ENCODE results near the gene ADM5. TPM values are rescaled to one million over a fixed set of nuclear protein-coding genes. Genes with fewer than 3 reads are reported as not detected.
"Not testable (repeated sequence)": the region's sequence is repeated elsewhere in the genome, so short reads cannot be mapped to it uniquely, and the experiment has no call there.

The ADM5 gene
- total RNA-seq, 6 donors from 2014 or later = 0.55 to 3.0 (median 1.5) TPM; not detected in 1

DNA sequence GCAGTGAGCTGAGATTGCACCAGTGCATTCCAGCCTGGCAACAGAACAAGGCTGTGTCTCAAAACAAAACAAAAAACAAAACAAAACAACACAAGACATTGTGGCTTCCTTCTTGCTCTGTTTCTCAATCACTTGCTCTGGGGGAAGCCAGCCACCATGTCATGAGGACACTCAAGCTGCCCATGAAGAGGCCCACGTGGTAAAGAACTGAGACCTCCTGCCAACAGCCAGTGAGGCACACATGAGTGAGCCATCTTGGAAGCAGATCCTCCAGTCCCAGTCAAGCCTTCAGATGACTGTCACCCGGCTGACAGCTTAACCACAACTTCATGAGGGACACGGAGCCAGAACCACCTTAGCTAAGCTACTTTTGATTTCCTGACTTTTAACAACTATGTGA, 26.8 kb downstream of the ADM5 start:
- H3K4me1 ChIP-seq = peaks cover 0 to 3% (median 1%) of the 10 kb centered on the region in 4 donors
- ATAC-seq (ENCODE audit: low FRiP score in 2 of 2) = no peak

DNA sequence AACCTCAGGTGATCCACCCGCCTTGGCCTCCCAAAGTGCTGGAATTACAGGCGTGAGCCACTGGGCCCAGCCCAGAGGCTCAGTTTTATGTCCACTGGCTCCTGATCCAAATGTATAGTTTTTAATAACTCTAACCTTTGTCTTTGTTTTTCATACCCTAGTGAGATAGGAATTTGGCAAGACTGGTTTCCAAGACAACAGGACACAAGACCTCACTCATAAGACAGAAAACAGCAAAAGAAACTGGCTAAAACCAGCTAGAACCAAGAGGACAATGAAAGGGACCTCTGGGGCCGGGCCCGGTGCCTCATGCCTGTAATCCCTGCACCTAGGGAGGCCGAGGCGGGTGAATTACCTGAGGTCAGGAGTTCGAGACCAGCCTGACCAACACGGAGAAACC, 29.1 kb downstream of the ADM5 start:
- TF ChIP-seq POLR2A (IDR thresholded peaks at IDR 0.05) (no peak), EP300 (IDR thresholded peaks at IDR 0.05) (no peak), POLR2AphosphoS5 (IDR thresholded peaks at IDR 0.05) (no peak)
- TF ChIP-seq, protein P1, sequence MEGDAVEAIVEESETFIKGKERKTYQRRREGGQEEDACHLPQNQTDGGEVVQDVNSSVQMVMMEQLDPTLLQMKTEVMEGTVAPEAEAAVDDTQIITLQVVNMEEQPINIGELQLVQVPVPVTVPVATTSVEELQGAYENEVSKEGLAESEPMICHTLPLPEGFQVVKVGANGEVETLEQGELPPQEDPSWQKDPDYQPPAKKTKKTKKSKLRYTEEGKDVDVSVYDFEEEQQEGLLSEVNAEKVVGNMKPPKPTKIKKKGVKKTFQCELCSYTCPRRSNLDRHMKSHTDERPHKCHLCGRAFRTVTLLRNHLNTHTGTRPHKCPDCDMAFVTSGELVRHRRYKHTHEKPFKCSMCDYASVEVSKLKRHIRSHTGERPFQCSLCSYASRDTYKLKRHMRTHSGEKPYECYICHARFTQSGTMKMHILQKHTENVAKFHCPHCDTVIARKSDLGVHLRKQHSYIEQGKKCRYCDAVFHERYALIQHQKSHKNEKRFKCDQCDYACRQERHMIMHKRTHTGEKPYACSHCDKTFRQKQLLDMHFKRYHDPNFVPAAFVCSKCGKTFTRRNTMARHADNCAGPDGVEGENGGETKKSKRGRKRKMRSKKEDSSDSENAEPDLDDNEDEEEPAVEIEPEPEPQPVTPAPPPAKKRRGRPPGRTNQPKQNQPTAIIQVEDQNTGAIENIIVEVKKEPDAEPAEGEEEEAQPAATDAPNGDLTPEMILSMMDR (IDR thresholded peaks at IDR 0.05) = no peak
- no peaks in the 10 kb centered on the region for H3K9me3 ChIP-seq
- WGBS, 2 donors = 80 to 88% methylated on average over 8 of the region's 8 CpGs
- DNase-seq = no peak
- no peaks in the 10 kb centered on the region for H3K36me3 ChIP-seq
- peaks cover 0 to 3% (median 1%) of the 10 kb centered on the region in 4 donors for H3K4me1 ChIP-seq
- ATAC-seq (ENCODE audit: low FRiP score in 2 of 2) = no peak
- peak overlapping the region in 1 of 4 donors; percentile 44 for H3K4me3 ChIP-seq
- no peaks in the 10 kb centered on the region for H3K27me3 ChIP-seq
- H3K27ac ChIP-seq = peak overlapping the region in 1 of 4 donors; percentile 82

More for the DNA sequence above, 26.8 kb downstream of the ADM5 start:
- 59 to 62% methylated on average over 3 of the region's 3 CpGs for WGBS, 2 donors
- Histone ChIP-seq H3K4me3 (no peak overlapping the region), H3K27ac (no peak overlapping the region), H3K9me3 (no peaks in the 10 kb centered on the region), H3K36me3 (no peaks in the 10 kb centered on the region), H3K27me3 (no peaks in the 10 kb centered on the region)
- TF ChIP-seq POLR2A (IDR thresholded peaks at IDR 0.05) = no peak
- TF ChIP-seq, protein P1 (IDR thresholded peaks at IDR 0.05) = no peak
- TF ChIP-seq EP300 (IDR thresholded peaks at IDR 0.05) = no peak
- no peak for TF ChIP-seq POLR2AphosphoS5 (IDR thresholded peaks at IDR 0.05)
- no peak for DNase-seq

DNA sequence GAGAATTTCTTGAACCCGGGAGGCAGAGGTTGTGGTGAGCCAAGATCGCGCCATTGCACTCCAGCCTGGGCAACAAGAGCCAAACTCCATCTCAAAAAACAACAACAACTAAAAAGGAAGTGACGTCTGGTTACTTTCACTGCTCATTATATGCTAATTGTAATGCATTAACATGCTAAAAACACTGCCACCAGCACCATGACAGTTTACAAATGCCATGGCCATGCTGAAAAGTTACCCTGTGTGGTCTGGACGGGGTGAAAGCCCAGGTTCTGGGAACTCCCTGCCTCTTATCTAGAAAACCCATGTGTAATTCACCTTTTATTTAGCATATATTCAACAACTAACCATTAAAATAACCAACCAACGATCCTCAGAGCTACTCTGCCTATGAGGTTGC, 29.6 kb downstream of the ADM5 start:
- 84 to 94% methylated on average over 6 of the region's 6 CpGs for WGBS, 2 donors

DNA sequence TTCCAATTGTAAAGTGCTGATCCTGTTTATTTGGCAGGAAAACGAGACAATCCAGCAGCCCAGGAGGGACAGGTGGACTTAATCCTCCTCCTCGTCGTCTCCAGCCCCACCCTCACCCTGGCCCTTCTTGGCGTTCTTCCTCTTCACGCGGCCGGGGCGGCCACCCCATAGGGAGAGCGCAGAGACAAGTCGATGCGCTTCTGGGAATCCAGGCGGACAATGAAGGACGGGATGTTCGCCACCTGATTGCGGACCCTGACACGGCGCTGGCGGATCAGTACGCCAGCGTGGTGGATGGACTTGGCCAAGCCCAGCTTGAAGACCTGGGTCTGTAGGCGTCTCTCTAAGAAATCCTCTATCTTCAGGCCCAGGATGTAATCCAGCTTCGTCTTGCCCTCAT, 30.0 kb downstream of the ADM5 start:
- not testable (repeated sequence) for H3K4me1 ChIP-seq; H3K4me3 ChIP-seq; H3K9me3 ChIP-seq; H3K27me3 ChIP-seq; H3K36me3 ChIP-seq; ATAC-seq (ENCODE audit: low FRiP score in 2 of 2); H3K27ac ChIP-seq
- DNase-seq = peak in 1 of 2 donors; percentile 83
- WGBS, 2 donors = 85 to 89% methylated on average over 22 of the region's 22 CpGs

More for the DNA sequence above, 29.6 kb downstream of the ADM5 start:
- H3K27ac ChIP-seq = no peak overlapping the region
- peaks cover 0 to 3% (median 1%) of the 10 kb centered on the region in 4 donors for H3K4me1 ChIP-seq
- no peaks in the 10 kb centered on the region for H3K9me3 ChIP-seq
- ATAC-seq (ENCODE audit: low FRiP score in 2 of 2) = no peak
- no peaks in the 10 kb centered on the region for H3K36me3 ChIP-seq
- H3K4me3 ChIP-seq = no peak overlapping the region
- H3K27me3 ChIP-seq = no peaks in the 10 kb centered on the region
- TF ChIP-seq EP300 (IDR thresholded peaks at IDR 0.05) = no peak
- no peak for TF ChIP-seq POLR2AphosphoS5 (IDR thresholded peaks at IDR 0.05)
- TF ChIP-seq, protein P1 (IDR thresholded peaks at IDR 0.05) = no peak
- no peak for TF ChIP-seq POLR2A (IDR thresholded peaks at IDR 0.05)
- no peak for DNase-seq

DNA sequence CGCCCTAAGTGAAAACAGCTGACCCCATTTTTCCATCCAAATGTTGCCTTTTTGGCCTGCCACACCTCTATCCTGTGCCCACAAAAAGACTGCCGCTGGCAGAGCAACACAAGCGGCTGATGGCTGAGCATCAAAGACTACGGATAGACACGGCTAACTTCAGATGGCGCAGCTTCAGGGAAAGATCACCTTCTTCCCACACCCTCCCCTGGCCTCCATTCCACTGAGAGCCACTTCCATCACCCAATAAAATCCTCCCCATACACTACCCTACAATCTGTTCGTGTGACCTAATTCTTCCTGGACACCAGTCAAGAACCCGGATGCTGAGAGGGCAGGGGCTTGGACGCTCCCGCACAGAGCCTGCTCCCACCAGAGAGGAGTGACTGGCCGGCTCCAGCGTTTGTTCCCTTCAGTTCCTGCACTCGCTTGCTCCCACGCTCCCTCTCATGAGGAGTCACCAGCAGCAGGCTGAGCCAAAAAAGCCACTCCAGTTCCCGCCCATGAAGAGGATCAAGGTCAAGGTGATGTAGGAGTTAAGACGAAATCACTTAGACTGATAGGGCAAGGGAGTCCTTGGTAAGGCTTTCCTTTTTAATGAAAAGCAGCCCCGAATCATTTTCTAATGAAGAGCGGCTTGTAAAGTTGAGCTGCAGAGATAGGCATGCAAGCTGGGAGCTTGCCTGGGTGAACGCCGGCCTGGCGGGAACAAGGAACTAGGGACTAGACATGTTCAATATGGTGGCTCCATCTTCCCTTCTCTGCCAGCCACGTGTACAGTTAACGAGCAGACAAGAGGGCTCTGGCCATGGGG, 38.0 kb downstream of the ADM5 start:
- TF ChIP-seq EP300 (IDR thresholded peaks at IDR 0.05) = no peak
- no peak for TF ChIP-seq POLR2AphosphoS5 (IDR thresholded peaks at IDR 0.05)
- TF ChIP-seq, protein P1 (IDR thresholded peaks at IDR 0.05) = no peak
- no peak for TF ChIP-seq POLR2A (IDR thresholded peaks at IDR 0.05)
- 61 to 71% methylated on average over 23 of the region's 23 CpGs for WGBS, 2 donors
- no peaks in the 10 kb centered on the region for H3K4me1 ChIP-seq
- H3K36me3 ChIP-seq = no peaks in the 10 kb centered on the region
- no peaks in the 10 kb centered on the region for H3K9me3 ChIP-seq
- DNase-seq (no peak), ATAC-seq (ENCODE audit: low FRiP score in 2 of 2) (peak in 1 of 2 donors; percentile 85)
- no peak overlapping the region for H3K4me3 ChIP-seq
- peak overlapping the region in 3 of 4 donors; percentile 18 to 43 (median 40) for H3K27ac ChIP-seq
- no peaks in the 10 kb centered on the region for H3K27me3 ChIP-seq

All from upper lobe of left lung (tissue), 6 donors.